ENCODE results near the gene ARID4B. TPM values are rescaled to one million over a fixed set of nuclear protein-coding genes. Genes with fewer than 3 reads are reported as not detected.

The ARID4B gene
- total and polyA plus RNA-seq, 4 experiments from 2014 or later: 34.8 to 99.5 (median 90.8) TPM

DNA sequence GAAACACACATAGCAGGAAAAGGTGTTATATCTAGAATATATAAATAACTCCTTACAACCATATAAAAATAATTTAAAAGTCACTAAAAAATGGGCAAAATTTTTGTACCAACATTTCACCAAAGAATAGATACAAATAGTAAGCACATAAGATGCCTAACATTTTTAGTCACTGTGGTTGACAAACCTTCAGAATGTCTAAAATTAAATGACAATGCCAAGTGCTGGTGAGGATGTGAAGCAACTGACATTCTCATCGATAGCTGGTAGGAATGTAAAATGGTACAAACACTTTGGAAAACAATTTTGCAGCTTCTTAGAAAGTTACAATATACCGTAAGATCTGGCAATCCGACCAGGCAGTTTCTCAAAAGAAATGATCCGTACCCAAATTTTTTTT is 185.0 kb downstream of the ARID4B start:
- Histone ChIP-seq H3K4me1 (ENCODE audit: insufficient read depth, low read length) (no peaks in the 10 kb centered on the region), H3K4me3 (ENCODE audit: low read length in 2 of 2) (no peak overlapping the region), H3K27ac (ENCODE audit: low read depth, low read length) (no peak overlapping the region), H3K9me3 (ENCODE audit: control insufficient read depth in 1 of 2, low read length in 2 of 2) (no peaks in the 10 kb centered on the region), H3K36me3 (ENCODE audit: insufficient read depth, low read length) (peaks cover 55% of the 10 kb centered on the region), H3K27me3 (ENCODE audit: insufficient read depth, low read length) (no peaks in the 10 kb centered on the region)
- POLR2A ChIA-PET (ENCODE audit: partially characterized antibody): no interaction called here
- H3K4me1 Mint-ChIP-seq: peaks cover 6 to 15% (median 11%) of the 10 kb centered on the region in 4 donors
- intact Hi-C loops (cut with micrococcal nuclease): no loop called here
- no peaks in the 10 kb centered on the region for H3K27me3 Mint-ChIP-seq
- no peaks in the 10 kb centered on the region for H3K9me3 Mint-ChIP-seq
- CTCF ChIA-PET (ENCODE audit: partially characterized antibody): no interaction called here
- DNase-seq: no peak
- no peak overlapping the region for H3K27ac Mint-ChIP-seq
- H3K4me3 Mint-ChIP-seq: no peak overlapping the region
- peaks cover 31 to 74% of the 10 kb centered on the region in 2 donors for H3K36me3 Mint-ChIP-seq

DNA sequence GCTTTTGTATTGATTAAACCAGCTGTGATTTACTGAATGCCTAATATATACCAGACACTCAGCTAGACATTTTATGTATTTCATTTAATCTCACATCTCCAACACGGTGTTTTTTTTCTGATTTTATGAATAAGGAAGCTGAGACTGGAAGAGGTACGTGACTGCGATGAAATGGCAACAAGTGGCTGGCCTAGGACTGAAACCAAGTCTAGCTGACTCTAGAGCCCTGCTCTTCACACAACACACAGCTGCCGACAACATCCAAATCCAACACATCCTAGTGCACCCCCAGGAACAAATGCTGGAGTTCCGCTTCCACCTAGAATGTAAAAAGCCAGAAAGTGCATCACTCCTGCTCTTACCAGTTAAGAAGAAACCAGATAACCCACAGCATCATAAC is 188.7 kb downstream of the ARID4B start:
- Histone ChIP-seq H3K36me3 (ENCODE audit: insufficient read depth, low read length) (peaks cover 63% of the 10 kb centered on the region), H3K9me3 (ENCODE audit: control insufficient read depth in 1 of 2, low read length in 2 of 2) (no peaks in the 10 kb centered on the region), H3K27ac (ENCODE audit: low read depth, low read length) (no peak overlapping the region), H3K4me3 (ENCODE audit: low read length in 2 of 2) (no peak overlapping the region), H3K27me3 (ENCODE audit: insufficient read depth, low read length) (no peaks in the 10 kb centered on the region), H3K4me1 (ENCODE audit: insufficient read depth, low read length) (no peaks in the 10 kb centered on the region)
- H3K27me3 Mint-ChIP-seq: no peaks in the 10 kb centered on the region
- intact Hi-C loops (cut with micrococcal nuclease): no loop called here
- POLR2A ChIA-PET (ENCODE audit: partially characterized antibody): interaction anchor here (0.9 to 1.1 kb wide), 3 partner anchors 12 to 44 kb away, joined by 3 to 4 read pairs (median 3); partner anchors contain the start of gene RBM34
- H3K9me3 Mint-ChIP-seq: peaks cover 0 to 2% (median 0%) of the 10 kb centered on the region in 8 donors
- CTCF ChIA-PET (ENCODE audit: partially characterized antibody): interaction anchor here (0.6 kb wide), 1 partner anchor 912 kb away, joined by 3 read pairs; no protein-coding TSS in a partner anchor
- peak overlapping the region in 3 of 7 donors; percentile 11 to 83 (median 74) for H3K27ac Mint-ChIP-seq
- H3K4me3 Mint-ChIP-seq: no peak overlapping the region
- peaks cover 59 to 85% of the 10 kb centered on the region in 2 donors for H3K36me3 Mint-ChIP-seq
- H3K4me1 Mint-ChIP-seq: peaks cover 3 to 13% (median 9%) of the 10 kb centered on the region in 4 donors
- DNase-seq: no peak

DNA sequence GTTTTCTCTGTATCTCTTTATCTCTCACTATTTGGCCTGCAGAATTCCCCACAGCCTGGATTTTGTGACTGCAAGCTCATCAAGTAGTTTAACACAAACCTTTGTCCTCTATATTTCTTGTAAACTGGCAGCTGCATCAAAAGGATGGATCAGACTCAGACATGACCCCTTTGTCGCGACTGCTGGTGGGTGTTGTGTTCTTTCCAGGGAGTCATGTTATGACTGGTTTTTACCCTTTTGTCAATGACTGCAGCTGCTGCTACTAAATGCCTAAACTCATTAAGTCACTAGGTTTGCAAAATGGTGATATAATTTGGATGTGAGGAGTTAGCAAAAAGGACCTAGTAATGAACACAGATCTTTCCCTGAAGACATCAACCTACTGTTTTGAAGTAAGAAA is 189.2 kb downstream of the ARID4B start:
- intact Hi-C loops (cut with micrococcal nuclease): no loop called here
- peaks cover 56 to 84% of the 10 kb centered on the region in 2 donors for H3K36me3 Mint-ChIP-seq
- Histone ChIP-seq H3K36me3 (ENCODE audit: insufficient read depth, low read length) (peaks cover 60% of the 10 kb centered on the region), H3K27me3 (ENCODE audit: insufficient read depth, low read length) (no peaks in the 10 kb centered on the region), H3K4me1 (ENCODE audit: insufficient read depth, low read length) (no peaks in the 10 kb centered on the region), H3K4me3 (ENCODE audit: low read length in 2 of 2) (no peak overlapping the region), H3K9me3 (ENCODE audit: control insufficient read depth in 1 of 2, low read length in 2 of 2) (no peaks in the 10 kb centered on the region), H3K27ac (ENCODE audit: low read depth, low read length) (no peak overlapping the region)
- ChIA-PET POLR2A (ENCODE audit: partially characterized antibody) (interaction anchor here (1.0 to 1.9 kb wide), 3 partner anchors 11 to 45 kb away, joined by 3 to 8 read pairs (median 3); partner anchors contain the start of gene RBM34), CTCF (ENCODE audit: partially characterized antibody) (interaction anchor here (1.0 kb wide), 1 partner anchor 34 kb away, joined by 5 read pairs; no protein-coding TSS in a partner anchor)
- H3K4me3 Mint-ChIP-seq: no peak overlapping the region
- no peak for DNase-seq
- peak overlapping the region in 5 of 7 donors; percentile 11 to 83 (median 60) for H3K27ac Mint-ChIP-seq
- H3K9me3 Mint-ChIP-seq: peaks cover 0 to 2% (median 0%) of the 10 kb centered on the region in 8 donors
- peaks cover 3 to 13% (median 7%) of the 10 kb centered on the region in 4 donors for H3K4me1 Mint-ChIP-seq
- H3K27me3 Mint-ChIP-seq: no peaks in the 10 kb centered on the region

DNA sequence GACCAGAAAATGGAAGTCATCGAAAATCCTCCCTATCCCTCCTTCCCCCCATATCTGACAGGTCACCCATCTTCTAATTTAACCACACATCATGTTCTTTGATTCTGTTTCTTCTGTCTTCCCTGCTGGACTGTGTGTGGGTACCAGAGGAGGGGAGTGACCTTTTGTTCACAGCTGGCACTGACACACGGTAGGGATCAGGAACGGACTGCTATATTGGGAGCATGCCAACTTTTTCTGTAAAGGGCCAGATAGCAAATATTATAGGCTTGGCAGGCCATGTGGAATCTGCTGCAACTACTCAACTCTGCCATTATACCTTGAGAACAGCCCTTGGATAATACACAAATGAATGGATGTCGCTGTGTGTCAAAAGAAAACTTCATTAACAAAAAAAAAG is 191.9 kb downstream of the ARID4B start:
- peaks cover 2 to 13% (median 7%) of the 10 kb centered on the region in 4 donors for H3K4me1 Mint-ChIP-seq
- Histone ChIP-seq H3K9me3 (ENCODE audit: control insufficient read depth in 1 of 2, low read length in 2 of 2) (no peaks in the 10 kb centered on the region), H3K27ac (ENCODE audit: low read depth, low read length) (no peak overlapping the region), H3K4me1 (ENCODE audit: insufficient read depth, low read length) (no peaks in the 10 kb centered on the region), H3K4me3 (ENCODE audit: low read length in 2 of 2) (no peak overlapping the region), H3K27me3 (ENCODE audit: insufficient read depth, low read length) (no peaks in the 10 kb centered on the region), H3K36me3 (ENCODE audit: insufficient read depth, low read length) (peaks cover 47% of the 10 kb centered on the region)
- ChIA-PET CTCF (ENCODE audit: partially characterized antibody) (interaction anchor here (0.6 kb wide), 1 partner anchor 9 kb away, joined by 3 read pairs; no protein-coding TSS in a partner anchor), POLR2A (ENCODE audit: partially characterized antibody) (interaction anchor here (1.5 kb wide), 1 partner anchor 9 kb away, joined by 5 read pairs; no protein-coding TSS in a partner anchor)
- no peak overlapping the region for H3K4me3 Mint-ChIP-seq
- peaks cover 0 to 2% (median 0%) of the 10 kb centered on the region in 8 donors for H3K9me3 Mint-ChIP-seq
- H3K36me3 Mint-ChIP-seq: peaks cover 43 to 77% of the 10 kb centered on the region in 2 donors
- DNase-seq: no peak
- intact Hi-C loops (cut with micrococcal nuclease): no loop called here
- H3K27ac Mint-ChIP-seq: peak overlapping the region in 2 of 7 donors; percentile 63 to 73
- no peaks in the 10 kb centered on the region for H3K27me3 Mint-ChIP-seq

DNA sequence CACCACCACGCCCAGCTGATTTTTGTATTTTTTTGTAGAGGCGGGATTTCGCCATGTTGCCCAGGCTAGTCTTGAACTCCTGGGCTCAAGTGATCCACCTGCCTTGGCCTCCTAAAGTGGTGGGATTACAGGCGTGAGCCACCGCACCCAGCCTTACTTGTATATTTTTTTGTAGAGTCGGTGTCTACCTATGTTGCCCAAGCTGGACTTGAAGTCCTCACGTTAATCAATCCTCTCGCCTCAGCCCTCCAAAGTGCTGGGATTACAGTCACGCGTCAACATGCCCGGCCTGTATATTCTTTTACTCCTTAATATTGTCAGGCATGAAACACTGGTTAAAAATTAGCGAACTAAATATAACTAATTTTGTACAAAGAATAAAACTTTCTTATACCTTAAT is 193.8 kb downstream of the ARID4B start:
- no peaks in the 10 kb centered on the region for H3K27me3 Mint-ChIP-seq
- Histone ChIP-seq H3K4me3 (ENCODE audit: low read length in 2 of 2) (no peak overlapping the region), H3K36me3 (ENCODE audit: insufficient read depth, low read length) (peaks cover 39% of the 10 kb centered on the region), H3K4me1 (ENCODE audit: insufficient read depth, low read length) (peaks cover 4% of the 10 kb centered on the region), H3K9me3 (ENCODE audit: control insufficient read depth in 1 of 2, low read length in 2 of 2) (no peaks in the 10 kb centered on the region), H3K27me3 (ENCODE audit: insufficient read depth, low read length) (no peaks in the 10 kb centered on the region), H3K27ac (ENCODE audit: low read depth, low read length) (no peak overlapping the region)
- CTCF ChIA-PET (ENCODE audit: partially characterized antibody): no interaction called here
- no peak for DNase-seq
- H3K27ac Mint-ChIP-seq: peak overlapping the region in 2 of 7 donors; percentile 27 to 53
- H3K4me1 Mint-ChIP-seq: peaks cover 1 to 10% (median 4%) of the 10 kb centered on the region in 4 donors
- peaks cover 0 to 2% (median 0%) of the 10 kb centered on the region in 8 donors for H3K9me3 Mint-ChIP-seq
- no peak overlapping the region for H3K4me3 Mint-ChIP-seq
- intact Hi-C loops (cut with micrococcal nuclease): no loop called here
- peaks cover 40 to 69% of the 10 kb centered on the region in 2 donors for H3K36me3 Mint-ChIP-seq
- POLR2A ChIA-PET (ENCODE audit: partially characterized antibody): no interaction called here

DNA sequence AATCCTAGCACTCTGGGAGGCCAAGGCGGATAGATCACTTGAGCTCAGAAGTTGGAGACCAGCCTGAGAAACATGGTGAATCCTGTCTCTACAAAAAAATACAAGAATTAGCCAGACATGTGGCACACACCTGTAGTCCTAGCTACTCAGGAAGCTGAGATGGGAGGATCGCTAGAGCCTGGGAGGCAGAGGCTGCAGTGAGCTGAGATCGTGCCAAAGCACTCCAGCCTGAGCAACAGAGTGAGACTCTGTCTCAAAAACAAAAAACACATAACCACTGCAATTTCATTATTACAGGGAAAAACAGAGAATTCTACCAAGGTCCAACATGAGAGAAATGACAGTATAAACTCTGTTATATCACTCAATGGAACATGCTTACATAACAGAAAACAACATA is 194.9 kb downstream of the ARID4B start:
- peaks cover 7% of the 10 kb centered on the region for H3K4me1 ChIP-seq (ENCODE audit: insufficient read depth, low read length)
- H3K27ac ChIP-seq (ENCODE audit: low read depth, low read length): no peak overlapping the region
- H3K4me3 ChIP-seq (ENCODE audit: low read length in 2 of 2): no peak overlapping the region
- Mint-ChIP-seq H3K9me3 (peaks cover 0 to 2% (median 0%) of the 10 kb centered on the region in 8 donors), H3K4me3 (no peak overlapping the region), H3K4me1 (peaks cover 0 to 17% (median 4%) of the 10 kb centered on the region in 4 donors), H3K27me3 (no peaks in the 10 kb centered on the region), H3K36me3 (peaks cover 32 to 68% of the 10 kb centered on the region in 2 donors), H3K27ac (peak overlapping the region in 4 of 7 donors; percentile 35 to 81 (median 70))
- CTCF ChIA-PET (ENCODE audit: partially characterized antibody): interaction anchor here (0.6 to 1.7 kb wide), 4 partner anchors 11 to 648 kb away, joined by 3 to 5 read pairs (median 4); no protein-coding TSS in a partner anchor
- H3K9me3 ChIP-seq (ENCODE audit: control insufficient read depth in 1 of 2, low read length in 2 of 2): no peaks in the 10 kb centered on the region
- POLR2A ChIA-PET (ENCODE audit: partially characterized antibody): interaction anchor here (1.3 kb wide), 1 partner anchor 28 kb away, joined by 5 read pairs; the partner anchor contains the start of gene RBM34
- H3K36me3 ChIP-seq (ENCODE audit: insufficient read depth, low read length): peaks cover 28% of the 10 kb centered on the region
- no peaks in the 10 kb centered on the region for H3K27me3 ChIP-seq (ENCODE audit: insufficient read depth, low read length)
- intact Hi-C loops (cut with micrococcal nuclease): no loop called here
- no peak for DNase-seq

DNA sequence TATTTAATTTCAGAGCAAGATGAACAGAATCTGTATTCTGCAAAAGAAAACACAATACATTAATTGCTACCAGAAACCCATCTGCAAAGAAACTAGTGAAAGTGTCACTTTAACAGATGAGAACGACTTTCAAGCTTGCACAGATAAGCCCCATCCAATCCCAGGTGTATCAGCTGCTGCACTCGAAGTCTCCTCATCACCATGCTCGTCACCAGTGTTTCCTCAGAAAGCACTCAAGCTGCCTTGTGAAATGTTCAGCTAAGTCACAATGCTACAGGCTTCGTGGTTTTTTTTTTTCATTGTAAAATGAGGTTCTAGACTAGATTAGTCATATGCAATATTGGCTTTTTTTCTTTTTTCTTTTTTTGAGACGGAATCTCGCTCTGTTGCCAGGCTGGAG is 196.0 kb downstream of the ARID4B start:
- H3K27ac Mint-ChIP-seq: peak overlapping the region in 5 of 7 donors; percentile 37 to 73 (median 46)
- Histone ChIP-seq H3K4me3 (ENCODE audit: low read length in 2 of 2) (no peak overlapping the region), H3K4me1 (ENCODE audit: insufficient read depth, low read length) (peaks cover 12% of the 10 kb centered on the region), H3K27ac (ENCODE audit: low read depth, low read length) (no peak overlapping the region), H3K27me3 (ENCODE audit: insufficient read depth, low read length) (no peaks in the 10 kb centered on the region), H3K36me3 (ENCODE audit: insufficient read depth, low read length) (peaks cover 18% of the 10 kb centered on the region), H3K9me3 (ENCODE audit: control insufficient read depth in 1 of 2, low read length in 2 of 2) (no peaks in the 10 kb centered on the region)
- no peak overlapping the region for H3K4me3 Mint-ChIP-seq
- no peak for DNase-seq
- peaks cover 27 to 68% of the 10 kb centered on the region in 2 donors for H3K36me3 Mint-ChIP-seq
- H3K4me1 Mint-ChIP-seq: peaks cover 3 to 28% (median 13%) of the 10 kb centered on the region in 4 donors
- intact Hi-C loops (cut with micrococcal nuclease): no loop called here
- H3K9me3 Mint-ChIP-seq: peaks cover 0 to 2% (median 0%) of the 10 kb centered on the region in 8 donors
- CTCF ChIA-PET (ENCODE audit: partially characterized antibody): interaction anchor here (1.0 to 1.7 kb wide), 3 partner anchors 10 to 285 kb away, joined by 4 to 5 read pairs (median 4); no protein-coding TSS in a partner anchor
- no peaks in the 10 kb centered on the region for H3K27me3 Mint-ChIP-seq
- POLR2A ChIA-PET (ENCODE audit: partially characterized antibody): interaction anchor here (1.3 kb wide), 1 partner anchor 29 kb away, joined by 5 read pairs; the partner anchor contains the start of gene RBM34
